Ecto neural progenitor cell (in vitro differentiated cells): ENCODE data around the gene LRRC37B.
A peak's percentile ranks its signal among the peaks of the same experiment; 100 is the strongest.

Source experiments
- DNase-seq: peaks from one replicate; pipeline ENCODE4 v3.0.0-alpha.2; 2018; ENCODE audit warnings: low spot score

LRRC37B gene

DNA sequence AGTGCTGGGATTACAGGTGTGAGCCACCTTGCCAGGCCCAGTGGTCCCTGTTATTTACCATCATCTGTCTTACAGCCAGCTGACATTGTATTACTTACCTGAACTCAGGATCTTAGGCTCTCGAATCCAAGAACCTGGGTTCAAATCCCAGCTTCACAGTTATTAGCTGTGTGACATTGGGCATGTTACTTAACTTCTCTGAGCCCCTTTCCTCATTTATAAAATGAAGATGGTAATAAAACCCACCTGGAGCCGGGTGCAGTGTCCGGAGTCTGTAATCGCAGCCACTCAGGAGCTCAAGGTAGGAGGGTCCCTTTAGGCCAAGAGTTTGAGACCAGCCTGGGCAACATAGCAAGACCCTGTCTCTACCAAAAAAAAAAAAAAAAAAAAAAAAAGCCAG, 79.7 kb downstream of the LRRC37B start:
- peak; percentile 13 for DNase-seq

DNA sequence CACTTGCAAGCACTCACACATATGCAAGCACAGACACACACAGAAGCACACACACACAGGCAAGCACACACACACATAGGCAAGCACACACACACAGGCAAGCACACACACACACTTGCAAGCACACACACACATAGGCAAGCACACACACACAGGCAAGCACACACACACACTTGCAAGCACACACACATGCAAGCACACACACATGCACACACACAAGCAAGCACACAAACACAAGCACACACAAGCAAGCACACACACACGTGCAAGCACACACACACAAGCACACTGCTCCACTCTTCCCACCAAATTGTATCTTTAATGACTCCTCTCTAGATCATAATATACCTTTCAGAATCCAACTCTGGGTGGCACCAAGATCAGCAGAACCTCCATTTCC, 84.9 kb downstream of the LRRC37B start:
- DNase-seq = peak; percentile 29

DNA sequence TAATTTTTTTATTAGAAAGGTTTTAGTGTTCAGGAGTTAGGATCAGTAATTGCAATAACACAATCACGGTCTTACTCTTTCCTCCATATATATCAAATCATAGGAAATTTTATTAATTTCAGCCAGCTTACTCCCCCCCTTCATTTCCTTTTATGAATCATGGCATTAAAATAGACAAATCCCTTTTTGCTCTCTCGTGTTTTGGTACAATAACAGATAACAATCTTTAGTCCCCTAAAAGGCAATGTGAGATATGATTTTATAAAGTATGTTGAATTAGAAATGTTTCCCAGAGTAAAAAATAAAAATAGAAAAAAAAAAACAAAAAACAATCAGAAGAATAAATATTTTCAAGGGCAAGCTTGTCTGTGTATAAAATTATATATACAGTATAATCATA, 92.5 kb downstream of the LRRC37B start:
- DNase-seq = no peak

DNA sequence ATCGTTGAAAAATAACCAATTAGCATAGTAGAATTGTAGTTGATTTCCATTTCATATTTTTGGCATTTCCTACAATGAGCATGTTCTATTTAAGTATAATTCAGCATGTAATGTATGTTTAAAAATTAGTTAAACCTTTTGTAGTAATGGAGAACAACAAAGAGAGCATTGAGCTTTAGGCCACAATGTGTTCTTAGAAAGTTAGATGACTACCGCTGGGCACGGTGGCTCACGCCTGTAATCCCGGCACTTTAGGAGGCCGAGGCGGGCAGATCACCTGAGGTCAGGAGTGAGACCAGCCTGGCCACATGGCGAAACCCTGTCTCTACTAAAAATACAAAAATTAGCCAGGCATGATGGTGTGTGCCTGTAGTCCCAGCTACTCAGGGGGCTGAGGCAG, 93.1 kb downstream of the LRRC37B start:
- peak; percentile 40 for DNase-seq

DNA sequence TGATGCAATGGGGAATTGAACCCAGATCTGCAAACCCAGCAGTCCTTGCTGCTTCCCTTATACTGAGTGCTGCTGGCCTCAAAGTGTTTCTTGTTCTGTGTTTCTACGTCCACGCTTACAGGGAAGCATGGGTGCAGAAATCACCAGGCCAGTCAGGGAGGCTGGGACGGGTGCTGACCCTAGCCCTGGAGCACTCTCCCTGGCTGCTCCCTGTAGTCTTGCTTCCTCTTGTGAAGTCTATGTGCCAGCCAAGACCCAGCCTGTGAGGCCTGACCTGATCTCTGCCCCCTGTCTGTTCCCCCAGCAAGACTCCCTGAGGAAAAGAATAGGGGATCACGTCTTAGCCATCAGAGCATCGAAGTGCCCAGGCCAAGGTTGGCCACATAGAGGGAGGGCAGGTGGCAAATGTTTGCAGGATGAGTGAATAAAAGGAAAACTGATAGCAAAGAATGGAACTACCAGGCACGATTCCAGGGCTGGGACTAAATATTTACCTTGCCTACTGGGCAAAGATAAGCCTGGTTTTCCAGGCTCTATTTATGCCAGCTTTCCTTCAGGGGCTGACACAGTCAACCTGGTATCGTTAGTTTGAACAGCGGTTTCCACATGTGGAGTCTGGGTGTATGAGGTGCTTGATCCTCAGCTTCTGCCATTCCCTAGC, 93.9 kb downstream of the LRRC37B start:
- peak; percentile 44 for DNase-seq

DNA sequence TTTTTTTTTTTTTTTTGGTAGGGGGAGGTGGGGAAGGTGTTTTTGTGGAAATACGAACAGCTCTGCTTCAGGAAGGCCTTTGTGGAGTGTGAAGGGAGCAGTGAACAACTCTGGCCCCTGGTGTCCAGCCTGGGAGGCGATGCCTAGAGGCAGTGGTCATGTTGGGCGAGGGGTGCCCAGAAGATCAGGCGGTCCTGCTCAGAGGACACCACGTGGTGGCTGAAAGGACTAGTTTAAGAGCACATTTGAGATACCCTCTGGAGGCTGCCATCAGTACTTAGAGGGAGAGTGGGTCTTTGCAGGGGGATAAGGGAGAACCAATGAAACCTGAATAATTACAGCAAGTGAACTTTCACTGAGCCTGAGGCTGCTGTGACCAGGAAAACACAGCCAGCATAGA, 95.0 kb downstream of the LRRC37B start:
- DNase-seq = peak; percentile 38

DNA sequence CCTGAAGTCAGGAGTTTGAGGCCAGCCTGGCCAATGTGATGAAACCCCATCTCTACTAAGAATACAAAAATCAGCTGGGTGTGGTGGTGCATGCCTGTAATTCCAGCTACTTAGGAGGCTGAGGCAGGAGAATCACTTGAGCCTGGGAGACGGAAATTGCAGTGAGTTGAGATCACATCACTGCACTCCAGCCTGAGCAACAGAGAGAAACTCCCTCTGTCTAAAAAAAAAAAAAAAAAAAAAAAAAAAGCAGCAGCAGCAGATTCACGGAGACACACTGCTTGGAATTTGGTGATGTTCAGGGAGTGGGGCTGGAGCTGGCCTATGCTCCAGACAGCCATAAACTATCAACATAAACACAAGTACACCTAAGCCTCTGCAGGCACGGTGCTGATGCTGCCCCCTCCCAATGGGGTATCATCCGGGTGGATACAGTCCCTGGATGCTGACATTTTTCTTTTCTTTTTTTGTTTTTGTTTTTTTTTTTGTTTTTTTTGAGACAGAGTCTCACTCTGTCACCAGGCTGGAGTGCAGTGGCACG, 95.5 kb downstream of the LRRC37B start:
- peak; percentile 19 for DNase-seq
